Measurements from ENCODE around the gene TM4SF5.

TM4SF5 gene

GRCh38 chr17:4771519-4772234, at the start of gene TM4SF5:
TM4SF5 (plus strand) TSS chr17:4771886; CDS start chr17:4771923, 37 bp downstream.
- DNase-seq (ENCODE audit: low spot score): no peak

GRCh38 chr17:4722678-4723240, 48.9 kb upstream of the TM4SF5 start:
- no peak for DNase-seq (ENCODE audit: low spot score)

- no peak for DNase-seq (ENCODE audit: low spot score)
Observed at GRCh38 chr17:4724650-4725049, 47.0 kb upstream of the TM4SF5 start.

- DNase-seq (ENCODE audit: low spot score): no peak
Observed at GRCh38 chr17:4725646-4726310, 45.9 kb upstream of the TM4SF5 start.

GRCh38 chr17:4728124-4728523, 43.6 kb upstream of the TM4SF5 start:
- DNase-seq (ENCODE audit: low spot score): no peak

- no peak for DNase-seq (ENCODE audit: low spot score)
Observed at GRCh38 chr17:4733073-4733531, 38.6 kb upstream of the TM4SF5 start.

GRCh38 chr17:4734857-4735475, 36.7 kb upstream of the TM4SF5 start:
- no peak for DNase-seq (ENCODE audit: low spot score)

GRCh38 chr17:4735876-4736651, 35.6 kb upstream of the TM4SF5 start:
- no peak for DNase-seq (ENCODE audit: low spot score)

- DNase-seq (ENCODE audit: low spot score): no peak
Observed at GRCh38 chr17:4738136-4739121, 33.3 kb upstream of the TM4SF5 start.

- peak; percentile 83 for DNase-seq (ENCODE audit: low spot score)
Observed at GRCh38 chr17:4739122-4740024, 32.3 kb upstream of the TM4SF5 start, which contains the start of the genes CXCL16 and ZMYND15. CXCL16 (minus strand) TSS chr17:4739928; CDS start chr17:4739339, 589 bp downstream. ZMYND15 (plus strand) TSS chr17:4739833; CDS start chr17:4740549, 716 bp downstream.

- DNase-seq (ENCODE audit: low spot score): no peak
Observed at GRCh38 chr17:4740025-4740351, 31.7 kb upstream of the TM4SF5 start.

- DNase-seq (ENCODE audit: low spot score): no peak
Observed at GRCh38 chr17:4740584-4740983, 31.1 kb upstream of the TM4SF5 start.

- DNase-seq (ENCODE audit: low spot score): no peak
Observed at GRCh38 chr17:4741544-4741943, 30.1 kb upstream of the TM4SF5 start.

- DNase-seq (ENCODE audit: low spot score): no peak
Observed at GRCh38 chr17:4742133-4742532, 29.6 kb upstream of the TM4SF5 start.

- DNase-seq (ENCODE audit: low spot score): no peak
Observed at GRCh38 chr17:4742629-4743028, 29.1 kb upstream of the TM4SF5 start.

- DNase-seq (ENCODE audit: low spot score): no peak
Observed at GRCh38 chr17:4743216-4743615, 28.5 kb upstream of the TM4SF5 start.

GRCh38 chr17:4743898-4744297, 27.8 kb upstream of the TM4SF5 start:
- DNase-seq (ENCODE audit: low spot score): no peak

- no peak for DNase-seq (ENCODE audit: low spot score)
Observed at GRCh38 chr17:4744999-4745969, 26.4 kb upstream of the TM4SF5 start.

All from AG08396 (cell line).